IMR-90 (cell line): ENCODE results near the gene PRKAR2A. TPM values are rescaled to one million over a fixed set of nuclear protein-coding genes. Genes with fewer than 3 reads are reported as not detected.

Source experiments
- ATAC-seq: fragments of 200-7000 bp; cut with Tn5 transposase; 2 replicates; pipeline ENCODE4 v1.9.1; 2020; ENCODE audit warnings: low read depth, mild to moderate bottlenecking, moderate library complexity
- BruUV-seq: library from RNA; stranded (reverse); fragments of 400-500 nt; replicated peaks from 2 replicates; lab custom pipeline; 2021; lab: Mats Ljungman, UMichigan
- CTCF ChIA-PET: fragments of 300-600 bp; formaldehyde crosslinking; extraction: SDS; loops from one replicate; lab custom pipeline; 2021; ENCODE audit warnings: antibody characterized with exemption; lab: Yijun Ruan, JAX
- POLR2A ChIA-PET: fragments of 300-600 bp; sonication (Branson Sonifier 250); formaldehyde crosslinking; loops from one replicate; lab custom pipeline; 2022; ENCODE audit warnings: antibody characterized with exemption; ENCODE audit not compliant: unreplicated experiment; lab: Charles Lee
- DNase-seq: peaks from one replicate; pipeline ENCODE4 v3.0.0; 2013
- H2AFZ ChIP-seq: replicated peaks from 2 replicates; pipeline ENCODE3; 2013; ENCODE audit warnings: low read length, mild to moderate bottlenecking; ENCODE audit not compliant: poor library complexity
- H2AK5ac ChIP-seq: 2 replicates; pipeline ENCODE4 v1.6.1; 2013; ENCODE audit warnings: low read depth, low read length, inconsistent platforms
- H2AK9ac ChIP-seq: replicated peaks from 2 replicates; pipeline ENCODE3; 2013; ENCODE audit warnings: mild to moderate bottlenecking, low read depth, low read length, moderate library complexity; ENCODE audit not compliant: poor library complexity
- H2BK120ac ChIP-seq: 2 replicates; pipeline ENCODE4 v1.6.1; 2013; ENCODE audit warnings: low read depth, low read length, inconsistent platforms
- H2BK15ac ChIP-seq: 3 replicates; pipeline ENCODE4 v1.6.1; 2013; ENCODE audit warnings: low read depth, low read length, inconsistent platforms
- H2BK20ac ChIP-seq: 2 replicates; pipeline ENCODE4 v1.6.1; 2013; ENCODE audit warnings: low read depth, mild to moderate bottlenecking, inconsistent platforms, low read length, moderate library complexity
- H2BK5ac ChIP-seq: 2 replicates; pipeline ENCODE4 v1.6.1; 2013; ENCODE audit warnings: mild to moderate bottlenecking, low read depth, low read length, inconsistent platforms; ENCODE audit not compliant: poor library complexity, severe bottlenecking
- H3K14ac ChIP-seq: replicated peaks from 2 replicates; pipeline ENCODE4 v1.6.1; 2013; ENCODE audit warnings: low read depth, low read length, inconsistent platforms
- H3K18ac ChIP-seq: 2 replicates; pipeline ENCODE4 v1.6.1; 2013; ENCODE audit warnings: low read depth, low read length, control low read depth
- H3K23ac ChIP-seq: 2 replicates; pipeline ENCODE4 v1.6.1; 2013; ENCODE audit warnings: low read depth, low read length, inconsistent platforms
- H3K27ac ChIP-seq: 2 replicates; pipeline ENCODE4 v1.5.1; 2013; ENCODE audit warnings: mild to moderate bottlenecking, control low read depth, low read length; ENCODE audit not compliant: insufficient read depth
- H3K27me3 ChIP-seq: 2 replicates; pipeline ENCODE4 v1.6.1; 2013; ENCODE audit warnings: low read length; ENCODE audit not compliant: control insufficient read depth, insufficient read depth
- H3K36me3 ChIP-seq: 2 replicates; pipeline ENCODE4 v1.6.1; 2013; ENCODE audit warnings: low read length, mixed read lengths; ENCODE audit not compliant: control insufficient read depth, insufficient read depth
- H3K4ac ChIP-seq: 2 replicates; pipeline ENCODE4 v1.6.1; 2013; ENCODE audit warnings: low read depth, low read length, inconsistent platforms
- H3K4me1 ChIP-seq: 2 replicates; pipeline ENCODE4 v1.6.1; 2013; ENCODE audit warnings: low read length, mixed read lengths; ENCODE audit not compliant: control insufficient read depth, insufficient read depth
- H3K4me2 ChIP-seq: 2 replicates; pipeline ENCODE4 v1.6.1; 2013; ENCODE audit warnings: low read depth, mild to moderate bottlenecking, control low read depth, low read length, moderate library complexity
- H3K4me3 ChIP-seq: 2 replicates; pipeline ENCODE4 v1.5.1; 2013; ENCODE audit warnings: low read depth, mild to moderate bottlenecking, control low read depth, low read length, moderate library complexity; ENCODE audit not compliant: insufficient read depth
- H3K56ac ChIP-seq: 2 replicates; pipeline ENCODE4 v1.6.1; 2013; ENCODE audit warnings: low read length, inconsistent platforms; ENCODE audit not compliant: insufficient read depth; ENCODE audit errors: extremely low read depth
- H3K79me1 ChIP-seq, 2 experiments: 2 replicates each; pipeline ENCODE4 v1.6.1; 2013; ENCODE audit warnings: low read length in 2 of 2, inconsistent platforms in 1 of 2, low read depth in 1 of 2
- H3K9ac ChIP-seq: 2 replicates; pipeline ENCODE4 v1.6.1; 2013; ENCODE audit warnings: low read depth, low read length, control low read depth
- H3K9me1 ChIP-seq: 2 replicates; pipeline ENCODE4 v1.6.1; 2013; ENCODE audit warnings: low read length, inconsistent platforms; ENCODE audit not compliant: insufficient read depth
- H3K9me3 ChIP-seq: 2 replicates; pipeline ENCODE4 v1.6.1; 2013; ENCODE audit warnings: low read length; ENCODE audit not compliant: control insufficient read depth, insufficient read depth
- H4K20me1 ChIP-seq: 2 replicates; pipeline ENCODE4 v1.6.1; 2013; ENCODE audit warnings: low read length, inconsistent platforms; ENCODE audit not compliant: insufficient read depth
- H4K5ac ChIP-seq: 2 replicates; pipeline ENCODE4 v1.6.1; 2013; ENCODE audit warnings: mild to moderate bottlenecking, low read depth, low read length, control low read depth
- H4K8ac ChIP-seq, 2 experiments: 2 replicates each; pipeline ENCODE4 v1.6.1; 2013; ENCODE audit warnings: low read depth in 2 of 2, low read length in 2 of 2, control low read depth in 1 of 2, inconsistent platforms in 1 of 2
- H4K91ac ChIP-seq: 2 replicates; pipeline ENCODE4 v1.6.1; 2013; ENCODE audit warnings: low read depth, low read length, inconsistent platforms; ENCODE audit not compliant: insufficient read depth
- BHLHE40 ChIP-seq: fragments of 150-350 bp; IDR thresholded peaks from 2 replicates; pipeline ENCODE4 v1.6.1; 2016; ENCODE audit warnings: mild to moderate bottlenecking, low read depth, low read length
- CHD1 ChIP-seq: IDR thresholded peaks from 2 replicates; pipeline ENCODE4 v1.6.1; 2012; ENCODE audit warnings: low read depth, low read length, improper control_type of control experiment
- MAFK ChIP-seq: IDR thresholded peaks from 2 replicates; pipeline ENCODE4 v1.6.1; 2012; ENCODE audit warnings: low read depth, low read length, improper control_type of control experiment
- USF2 ChIP-seq: fragments of 150-350 bp; IDR thresholded peaks from 2 replicates; pipeline ENCODE4 v1.6.1; 2017; ENCODE audit warnings: mild to moderate bottlenecking, antibody characterized with exemption, low read length, low read depth
- WGBS, 2 experiments: methylation state at CpG; one replicate each; pipeline versions ENCODE4 v1.1.5 to v1.1.7; 2013; ENCODE audit warnings: missing lambda C conversion rate in 2 of 2; ENCODE audit not compliant: insufficient read length in 1 of 2; ENCODE audit errors: extremely low coverage in 2 of 2; 5-methylcytosine and 5-hydroxymethylcytosine counted together
- dilution Hi-C: fragments of 300-500 bp; cut with HindIII; formaldehyde crosslinking; loops from one replicate; pipeline ENCODE4 v1.14.3; 2018; ENCODE audit warnings: low sequenced_read_pairs; ENCODE audit not compliant: unreplicated experiment
- in situ Hi-C: fragments of 300-500 bp; cut with MboI; formaldehyde crosslinking; loops from 3 replicates; pipeline ENCODE4 v1.14.3; 2019; ENCODE audit warnings: low sequenced_read_pairs, inconsistent platforms, mixed read lengths
- intact Hi-C: fragments of 100-400 bp; cut with micrococcal nuclease; formaldehyde crosslinking; loops from 2 replicates; pipeline ENCODE4 v1.10.0; 2022
- polyA plus RNA-seq, 3 experiments: library from polyadenylated mRNA; depleted of rRNA; stranded (reverse); fragments of >200 nt; gene quantifications; 2 replicates each; pipeline ENCODE4 v1.2.3, GENCODE V29; 2012; ENCODE audit warnings: low replicate concordance in 1 of 3
- total RNA-seq: library from RNA; depleted of rRNA; stranded (reverse); fragments of >200 nt; gene quantifications from 2 replicates; pipeline ENCODE4 v1.2.3, GENCODE V29; 2012
- TF ChIP-seq, protein P1 (sequence below): conservative IDR thresholded peaks from 2 replicates; pipeline ENCODE4 v1.5.1; 2012; ENCODE audit warnings: mild to moderate bottlenecking, low read depth, low read length, improper control_type of control experiment

Gene PRKAR2A
- total and polyA plus RNA-seq, 2 of the 4 experiments (the other 2 are of a cell fraction), result 11.3 to 48.2 TPM

GRCh38 chr3:48819234-48820221, 28.1 kb downstream of the PRKAR2A start:
- H2BK20ac ChIP-seq, result no peak overlapping the region
- no TSS peak for BruUV-seq
- POLR2A ChIA-PET, result no interaction called here
- dilution Hi-C loops (no loop called here), in situ Hi-C loops (no loop called here), intact Hi-C loops (no loop called here)
- no peak overlapping the region for H2AFZ ChIP-seq
- no peak overlapping the region for H4K5ac ChIP-seq
- H4K8ac ChIP-seq, result no peak overlapping the region
- no peak overlapping the region for H3K27ac ChIP-seq
- peaks cover 20 to 57% of the 10 kb centered on the region in 2 experiments for H3K79me1 ChIP-seq
- 100% methylated on average over 2 of the region's 7 CpGs; no CpG with 5 or more reads in 1 of the 2 experiments for WGBS, 2 experiments
- peaks cover 14% of the 10 kb centered on the region; the same call in 1 of the 2 replicates for H4K20me1 ChIP-seq
- no peak overlapping the region for H4K91ac ChIP-seq
- H3K18ac ChIP-seq, result no peak overlapping the region
- H2AK9ac ChIP-seq, result no peak overlapping the region
- peaks cover 12% of the 10 kb centered on the region for H3K9me1 ChIP-seq
- H3K4me2 ChIP-seq, result no peak overlapping the region
- no peak overlapping the region for H3K14ac ChIP-seq
- no peak overlapping the region for H2BK5ac ChIP-seq
- no peak overlapping the region for H3K56ac ChIP-seq
- no peak overlapping the region for H2BK15ac ChIP-seq
- H3K27me3 ChIP-seq, result no peaks in the 10 kb centered on the region
- no peaks in the 10 kb centered on the region for H3K36me3 ChIP-seq
- no peak overlapping the region for H3K23ac ChIP-seq
- no peak overlapping the region for H2AK5ac ChIP-seq
- CTCF ChIA-PET, result no interaction called here
- H3K9ac ChIP-seq, result no peak overlapping the region
- ATAC-seq (no peak), DNase-seq (no peak)
- TF ChIP-seq, protein P1, sequence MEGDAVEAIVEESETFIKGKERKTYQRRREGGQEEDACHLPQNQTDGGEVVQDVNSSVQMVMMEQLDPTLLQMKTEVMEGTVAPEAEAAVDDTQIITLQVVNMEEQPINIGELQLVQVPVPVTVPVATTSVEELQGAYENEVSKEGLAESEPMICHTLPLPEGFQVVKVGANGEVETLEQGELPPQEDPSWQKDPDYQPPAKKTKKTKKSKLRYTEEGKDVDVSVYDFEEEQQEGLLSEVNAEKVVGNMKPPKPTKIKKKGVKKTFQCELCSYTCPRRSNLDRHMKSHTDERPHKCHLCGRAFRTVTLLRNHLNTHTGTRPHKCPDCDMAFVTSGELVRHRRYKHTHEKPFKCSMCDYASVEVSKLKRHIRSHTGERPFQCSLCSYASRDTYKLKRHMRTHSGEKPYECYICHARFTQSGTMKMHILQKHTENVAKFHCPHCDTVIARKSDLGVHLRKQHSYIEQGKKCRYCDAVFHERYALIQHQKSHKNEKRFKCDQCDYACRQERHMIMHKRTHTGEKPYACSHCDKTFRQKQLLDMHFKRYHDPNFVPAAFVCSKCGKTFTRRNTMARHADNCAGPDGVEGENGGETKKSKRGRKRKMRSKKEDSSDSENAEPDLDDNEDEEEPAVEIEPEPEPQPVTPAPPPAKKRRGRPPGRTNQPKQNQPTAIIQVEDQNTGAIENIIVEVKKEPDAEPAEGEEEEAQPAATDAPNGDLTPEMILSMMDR, result no peak
- TF ChIP-seq BHLHE40, result no peak
- no peak for TF ChIP-seq USF2
- no peak for TF ChIP-seq CHD1
- no peak for TF ChIP-seq MAFK
- H3K4ac ChIP-seq, result no peak overlapping the region
- H3K4me3 ChIP-seq, result no peak overlapping the region
- no peak overlapping the region for H2BK120ac ChIP-seq
- H3K9me3 ChIP-seq, result no peaks in the 10 kb centered on the region
- H3K4me1 ChIP-seq, result peaks cover 3% of the 10 kb centered on the region; the same call in 1 of the 2 replicates
